Liver (tissue), 9 donors: Measurements from ENCODE around the gene SDSL. TPM values are rescaled to one million over a fixed set of nuclear protein-coding genes. Genes with fewer than 3 reads are reported as not detected.

Experiments used
- DNase-seq: peaks from one replicate; pipeline ENCODE4 v3.0.0-alpha.2; 2017; ENCODE audit warnings: low spot score
- H3K27ac ChIP-seq, 2 donors: one replicate each; pipeline ENCODE4 v1.7.0; 2013; ENCODE audit warnings: inconsistent platforms in 2 of 2, low read length in 2 of 2, control low read depth in 1 of 2, low read depth in 1 of 2, mild to moderate bottlenecking in 1 of 2
- H3K27me3 ChIP-seq, 4 donors: one replicate each; pipeline versions ENCODE4 v1.6.1 to v1.7.0; 2013; ENCODE audit warnings: low read length in 3 of 4, inconsistent platforms in 1 of 4, mild to moderate bottlenecking in 1 of 4, moderate library complexity in 1 of 4; ENCODE audit not compliant: control insufficient read depth in 4 of 4, insufficient read depth in 4 of 4
- H3K36me3 ChIP-seq, 4 donors: one replicate each; pipeline versions ENCODE4 v1.6.1 to v1.7.0; 2013; ENCODE audit warnings: low read length in 3 of 4, mild to moderate bottlenecking in 3 of 4, low read depth in 1 of 4, moderate library complexity in 1 of 4; ENCODE audit not compliant: control insufficient read depth in 4 of 4, insufficient read depth in 3 of 4
- H3K4me1 ChIP-seq, 4 donors: one replicate each; pipeline versions ENCODE4 v1.6.1 to v1.7.0; 2013; ENCODE audit warnings: low read length in 3 of 4, mild to moderate bottlenecking in 3 of 4, moderate library complexity in 1 of 4; ENCODE audit not compliant: control insufficient read depth in 4 of 4, insufficient read depth in 4 of 4
- H3K4me3 ChIP-seq, 3 donors: one replicate each; pipeline versions ENCODE4 v1.6.1 to v1.7.0; 2013; ENCODE audit warnings: low read length in 3 of 3, control low read depth in 1 of 3, low read depth in 1 of 3, mild to moderate bottlenecking in 1 of 3
- H3K9ac ChIP-seq, 2 donors: one replicate each; pipeline ENCODE4 v1.7.0; 2013; ENCODE audit warnings: low read length in 2 of 2, mild to moderate bottlenecking in 2 of 2, moderate library complexity in 2 of 2, control low read depth in 1 of 2, low read depth in 1 of 2
- H3K9me3 ChIP-seq, 4 donors: one replicate each; pipeline versions ENCODE4 v1.6.1 to v1.7.0; 2013; ENCODE audit warnings: low read length in 3 of 4; ENCODE audit not compliant: control insufficient read depth in 4 of 4
- FOXA1 ChIP-seq: IDR thresholded peaks from 2 replicates; pipeline ENCODE4 v1.6.1; 2016; ENCODE audit warnings: antibody characterized with exemption
- GABPA ChIP-seq, 2 donors: IDR thresholded peaks in 1 of 2; conservative IDR thresholded peaks in 1 of 2; 2 replicates each; pipeline ENCODE4 v1.6.1; 2016; ENCODE audit warnings: antibody characterized with exemption in 2 of 2, mild to moderate bottlenecking in 1 of 2, moderate library complexity in 1 of 2
- HNF4A ChIP-seq, 2 donors: conservative IDR thresholded peaks; 2 replicates each; pipeline ENCODE4 v1.6.1; 2016; ENCODE audit warnings: antibody characterized with exemption in 2 of 2, mild to moderate bottlenecking in 2 of 2
- HNF4G ChIP-seq: IDR thresholded peaks from 2 replicates; pipeline ENCODE4 v1.6.1; 2016; ENCODE audit warnings: antibody characterized with exemption
- JUND ChIP-seq, 2 donors: IDR thresholded peaks; 2 replicates each; pipeline ENCODE4 v1.6.1; 2016; ENCODE audit warnings: antibody characterized with exemption in 2 of 2
- NR2F2 ChIP-seq: IDR thresholded peaks from 2 replicates; pipeline ENCODE4 v1.6.1; 2016; ENCODE audit warnings: antibody characterized with exemption
- RAD21 ChIP-seq, 2 donors: IDR thresholded peaks; 2 replicates each; pipeline ENCODE4 v1.6.1; 2016; ENCODE audit warnings: antibody characterized with exemption in 2 of 2, mild to moderate bottlenecking in 2 of 2
- RXRA ChIP-seq, 2 donors: IDR thresholded peaks; 2 replicates each; pipeline ENCODE4 v1.6.1; 2017 to 2018; ENCODE audit warnings: antibody characterized with exemption in 2 of 2, mild to moderate bottlenecking in 1 of 2
- TAF1 ChIP-seq: conservative IDR thresholded peaks from 2 replicates; pipeline ENCODE4 v1.6.1; 2016; ENCODE audit warnings: antibody characterized with exemption, mild to moderate bottlenecking
- YY1 ChIP-seq: IDR thresholded peaks from 2 replicates; pipeline ENCODE4 v1.6.1; 2016; ENCODE audit warnings: antibody characterized with exemption, mild to moderate bottlenecking
- WGBS: extraction: QIAGEN DNeasy Blood & Tissue Kit; methylation state at CpG from one replicate; pipeline ENCODE4 v1.1.7; 2013; 5-methylcytosine and 5-hydroxymethylcytosine counted together
- polyA plus RNA-seq, 2 donors: library from polyadenylated mRNA; stranded (reverse) in 1 of 2; unstranded in 1 of 2; fragments of 200-250 nt in 1 of 2; fragments of >200 nt in 1 of 2; fragmentation: Nextera tagmentation in 1 of 2; extraction: Ambion mirVana in 1 of 2; gene quantifications; one replicate each; pipeline versions ENCODE4 v1.2.1 to v1.2.3, GENCODE V29; 2013 to 2015
- total RNA-seq, 2 donors: library from RNA; depleted of rRNA; stranded (reverse); fragments of >200 nt; gene quantifications; one replicate each; pipeline ENCODE4 v1.2.3, GENCODE V29; 2014
- TF ChIP-seq, protein P1 (sequence below): IDR thresholded peaks from 2 replicates; pipeline ENCODE4 v1.6.1; 2016; ENCODE audit warnings: antibody characterized with exemption
- TF ChIP-seq, protein P2 (sequence below): IDR thresholded peaks from 2 replicates; pipeline ENCODE4 v1.6.1; 2016; ENCODE audit warnings: antibody characterized with exemption
- TF ChIP-seq, protein P3 (sequence below): IDR thresholded peaks from 2 replicates; pipeline ENCODE4 v1.6.1; 2016; ENCODE audit warnings: antibody characterized with exemption
- TF ChIP-seq, protein P4 (sequence below): fragments of 150-350 bp; IDR thresholded peaks from 2 replicates; pipeline ENCODE4 v1.5.1; 2017; ENCODE audit warnings: improper control_type of control experiment, low read depth, low read length; ENCODE audit not compliant: missing input control
- TF ChIP-seq, protein P5 (sequence below): IDR thresholded peaks from 2 replicates; pipeline ENCODE4 v1.6.1; 2016; ENCODE audit warnings: antibody characterized with exemption, mild to moderate bottlenecking
- donor health status: healthy.
- donor health status: healthy.
- donor health status: healthy.
- donor health status: healthy.
- donor health status: healthy.

SDSL gene
- total and polyA plus RNA-seq, 4 donors: 22.4 to 93.1 (median 33.7) TPM

DNA sequence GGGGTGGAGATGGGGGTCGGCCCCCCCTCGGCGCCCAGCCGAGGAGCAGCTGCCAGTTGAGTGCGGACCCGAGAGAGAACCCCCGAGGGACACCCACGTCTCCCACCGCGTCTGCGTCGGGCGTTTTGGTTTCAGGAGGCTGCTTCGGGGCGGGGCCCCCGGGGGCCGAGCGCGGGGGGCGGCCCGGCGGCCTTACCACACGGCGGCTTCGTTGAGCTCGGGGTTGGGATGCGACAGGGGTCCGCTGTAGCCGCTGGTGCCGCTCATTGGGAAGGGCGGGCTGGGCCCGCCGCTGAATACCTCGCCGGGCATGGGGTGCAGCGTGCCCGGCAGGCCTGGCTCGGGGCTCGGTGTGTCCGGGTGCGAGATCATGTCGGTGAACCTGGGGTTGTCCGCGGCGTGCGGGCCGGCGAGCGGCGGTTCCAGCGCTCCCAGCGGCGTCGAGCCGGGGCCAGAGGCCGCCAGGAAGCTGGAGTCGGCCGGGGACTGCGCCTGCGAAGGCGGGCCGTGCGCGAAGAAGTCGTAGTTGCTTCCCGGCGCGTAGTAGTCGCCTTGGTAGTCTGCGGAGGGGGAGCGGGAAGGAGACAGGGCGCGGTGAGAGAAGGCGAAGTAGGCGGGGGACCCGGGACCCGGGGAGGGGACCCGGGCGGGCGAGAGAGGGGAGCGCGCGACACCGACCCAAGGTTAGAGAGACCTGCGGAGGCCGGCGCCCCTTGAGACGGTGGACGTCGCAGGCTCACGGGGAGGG, 41.0 kb downstream of the SDSL start:
- Histone ChIP-seq H3K36me3 (no peaks in the 10 kb centered on the region), H3K9me3 (no peaks in the 10 kb centered on the region), H3K4me3 (peak overlapping the region in 1 of 3 donors; percentile 15), H3K4me1 (peaks cover 15 to 46% (median 31%) of the 10 kb centered on the region in 4 donors), H3K9ac (no peak overlapping the region), H3K27ac (no peak overlapping the region), H3K27me3 (peaks cover 10 to 40% (median 23%) of the 10 kb centered on the region in 4 donors)
- 5% methylated on average over 91 of the region's 91 CpGs for WGBS
- TF ChIP-seq, protein P1, sequence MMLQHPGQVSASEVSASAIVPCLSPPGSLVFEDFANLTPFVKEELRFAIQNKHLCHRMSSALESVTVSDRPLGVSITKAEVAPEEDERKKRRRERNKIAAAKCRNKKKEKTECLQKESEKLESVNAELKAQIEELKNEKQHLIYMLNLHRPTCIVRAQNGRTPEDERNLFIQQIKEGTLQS: no peak
- no peak for TF ChIP-seq RAD21 (IDR thresholded peaks at IDR 0.05)
- TF ChIP-seq JUND (IDR thresholded peaks at IDR 0.05): no peak
- TF ChIP-seq, protein P2, sequence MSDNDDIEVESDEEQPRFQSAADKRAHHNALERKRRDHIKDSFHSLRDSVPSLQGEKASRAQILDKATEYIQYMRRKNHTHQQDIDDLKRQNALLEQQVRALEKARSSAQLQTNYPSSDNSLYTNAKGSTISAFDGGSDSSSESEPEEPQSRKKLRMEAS: no peak
- no peak for TF ChIP-seq FOXA1
- TF ChIP-seq NR2F2: no peak
- TF ChIP-seq GABPA (IDR thresholded peaks at IDR 0.05 in 1 of 2, conservative IDR thresholded peaks at IDR 0.05 in 1 of 2): no peak
- TF ChIP-seq, protein P3, sequence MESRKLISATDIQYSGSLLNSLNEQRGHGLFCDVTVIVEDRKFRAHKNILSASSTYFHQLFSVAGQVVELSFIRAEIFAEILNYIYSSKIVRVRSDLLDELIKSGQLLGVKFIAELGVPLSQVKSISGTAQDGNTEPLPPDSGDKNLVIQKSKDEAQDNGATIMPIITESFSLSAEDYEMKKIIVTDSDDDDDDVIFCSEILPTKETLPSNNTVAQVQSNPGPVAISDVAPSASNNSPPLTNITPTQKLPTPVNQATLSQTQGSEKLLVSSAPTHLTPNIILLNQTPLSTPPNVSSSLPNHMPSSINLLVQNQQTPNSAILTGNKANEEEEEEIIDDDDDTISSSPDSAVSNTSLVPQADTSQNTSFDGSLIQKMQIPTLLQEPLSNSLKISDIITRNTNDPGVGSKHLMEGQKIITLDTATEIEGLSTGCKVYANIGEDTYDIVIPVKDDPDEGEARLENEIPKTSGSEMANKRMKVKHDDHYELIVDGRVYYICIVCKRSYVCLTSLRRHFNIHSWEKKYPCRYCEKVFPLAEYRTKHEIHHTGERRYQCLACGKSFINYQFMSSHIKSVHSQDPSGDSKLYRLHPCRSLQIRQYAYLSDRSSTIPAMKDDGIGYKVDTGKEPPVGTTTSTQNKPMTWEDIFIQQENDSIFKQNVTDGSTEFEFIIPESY: no peak
- TF ChIP-seq, protein P4, sequence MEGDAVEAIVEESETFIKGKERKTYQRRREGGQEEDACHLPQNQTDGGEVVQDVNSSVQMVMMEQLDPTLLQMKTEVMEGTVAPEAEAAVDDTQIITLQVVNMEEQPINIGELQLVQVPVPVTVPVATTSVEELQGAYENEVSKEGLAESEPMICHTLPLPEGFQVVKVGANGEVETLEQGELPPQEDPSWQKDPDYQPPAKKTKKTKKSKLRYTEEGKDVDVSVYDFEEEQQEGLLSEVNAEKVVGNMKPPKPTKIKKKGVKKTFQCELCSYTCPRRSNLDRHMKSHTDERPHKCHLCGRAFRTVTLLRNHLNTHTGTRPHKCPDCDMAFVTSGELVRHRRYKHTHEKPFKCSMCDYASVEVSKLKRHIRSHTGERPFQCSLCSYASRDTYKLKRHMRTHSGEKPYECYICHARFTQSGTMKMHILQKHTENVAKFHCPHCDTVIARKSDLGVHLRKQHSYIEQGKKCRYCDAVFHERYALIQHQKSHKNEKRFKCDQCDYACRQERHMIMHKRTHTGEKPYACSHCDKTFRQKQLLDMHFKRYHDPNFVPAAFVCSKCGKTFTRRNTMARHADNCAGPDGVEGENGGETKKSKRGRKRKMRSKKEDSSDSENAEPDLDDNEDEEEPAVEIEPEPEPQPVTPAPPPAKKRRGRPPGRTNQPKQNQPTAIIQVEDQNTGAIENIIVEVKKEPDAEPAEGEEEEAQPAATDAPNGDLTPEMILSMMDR: no peak
- no peak for DNase-seq

DNA sequence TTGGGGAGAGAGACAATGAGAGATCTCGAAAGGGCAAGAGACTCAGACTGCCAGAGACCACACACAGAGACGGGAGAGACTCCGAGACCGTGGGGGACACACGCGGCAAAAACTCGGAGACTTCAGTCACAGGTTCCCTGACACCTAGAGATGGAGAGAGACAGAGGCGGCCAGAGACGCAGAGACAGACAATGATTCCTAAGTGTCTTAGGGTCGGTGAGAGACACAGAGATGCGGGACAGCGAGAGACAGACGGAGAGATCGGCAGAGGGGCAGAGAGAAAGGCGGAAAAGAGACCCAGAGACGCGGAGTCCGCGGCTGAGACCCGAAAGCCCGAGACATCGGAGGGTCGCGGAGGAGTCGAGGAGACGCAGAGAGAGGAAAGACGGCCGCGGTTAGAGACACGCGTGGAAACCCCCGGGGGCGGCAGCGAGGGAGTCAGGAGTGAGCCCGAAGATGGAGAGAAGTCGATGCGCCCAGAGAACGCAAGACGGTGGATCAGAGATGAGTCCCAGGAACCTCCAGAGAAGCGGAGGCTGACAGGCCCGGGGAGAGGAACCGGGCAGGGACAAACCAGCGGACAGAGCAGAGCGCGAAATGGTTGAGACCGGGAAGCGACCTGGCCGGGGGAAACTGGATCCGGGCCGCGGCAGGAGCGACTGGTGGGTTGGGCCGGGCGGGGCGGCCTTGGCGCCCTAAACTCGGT, 41.7 kb downstream of the SDSL start:
- H3K4me3 ChIP-seq: no peak overlapping the region
- H3K27ac ChIP-seq: no peak overlapping the region
- no peak for DNase-seq
- no peak overlapping the region for H3K9ac ChIP-seq
- peaks cover 14 to 42% (median 22%) of the 10 kb centered on the region in 4 donors for H3K27me3 ChIP-seq
- 4% methylated on average over 57 of the region's 57 CpGs for WGBS
- no peaks in the 10 kb centered on the region for H3K36me3 ChIP-seq
- H3K4me1 ChIP-seq: peaks cover 16 to 48% (median 31%) of the 10 kb centered on the region in 4 donors
- H3K9me3 ChIP-seq: no peaks in the 10 kb centered on the region
- TF ChIP-seq, protein P1: no peak
- no peak for TF ChIP-seq RAD21 (IDR thresholded peaks at IDR 0.05)
- no peak for TF ChIP-seq HNF4G
- no peak for TF ChIP-seq RXRA (IDR thresholded peaks at IDR 0.05)
- TF ChIP-seq HNF4A (conservative IDR thresholded peaks at IDR 0.05): no peak
- TF ChIP-seq, protein P2: no peak
- no peak for TF ChIP-seq JUND (IDR thresholded peaks at IDR 0.05)
- no peak for TF ChIP-seq TAF1
- TF ChIP-seq, protein P4: no peak
- TF ChIP-seq, protein P5, sequence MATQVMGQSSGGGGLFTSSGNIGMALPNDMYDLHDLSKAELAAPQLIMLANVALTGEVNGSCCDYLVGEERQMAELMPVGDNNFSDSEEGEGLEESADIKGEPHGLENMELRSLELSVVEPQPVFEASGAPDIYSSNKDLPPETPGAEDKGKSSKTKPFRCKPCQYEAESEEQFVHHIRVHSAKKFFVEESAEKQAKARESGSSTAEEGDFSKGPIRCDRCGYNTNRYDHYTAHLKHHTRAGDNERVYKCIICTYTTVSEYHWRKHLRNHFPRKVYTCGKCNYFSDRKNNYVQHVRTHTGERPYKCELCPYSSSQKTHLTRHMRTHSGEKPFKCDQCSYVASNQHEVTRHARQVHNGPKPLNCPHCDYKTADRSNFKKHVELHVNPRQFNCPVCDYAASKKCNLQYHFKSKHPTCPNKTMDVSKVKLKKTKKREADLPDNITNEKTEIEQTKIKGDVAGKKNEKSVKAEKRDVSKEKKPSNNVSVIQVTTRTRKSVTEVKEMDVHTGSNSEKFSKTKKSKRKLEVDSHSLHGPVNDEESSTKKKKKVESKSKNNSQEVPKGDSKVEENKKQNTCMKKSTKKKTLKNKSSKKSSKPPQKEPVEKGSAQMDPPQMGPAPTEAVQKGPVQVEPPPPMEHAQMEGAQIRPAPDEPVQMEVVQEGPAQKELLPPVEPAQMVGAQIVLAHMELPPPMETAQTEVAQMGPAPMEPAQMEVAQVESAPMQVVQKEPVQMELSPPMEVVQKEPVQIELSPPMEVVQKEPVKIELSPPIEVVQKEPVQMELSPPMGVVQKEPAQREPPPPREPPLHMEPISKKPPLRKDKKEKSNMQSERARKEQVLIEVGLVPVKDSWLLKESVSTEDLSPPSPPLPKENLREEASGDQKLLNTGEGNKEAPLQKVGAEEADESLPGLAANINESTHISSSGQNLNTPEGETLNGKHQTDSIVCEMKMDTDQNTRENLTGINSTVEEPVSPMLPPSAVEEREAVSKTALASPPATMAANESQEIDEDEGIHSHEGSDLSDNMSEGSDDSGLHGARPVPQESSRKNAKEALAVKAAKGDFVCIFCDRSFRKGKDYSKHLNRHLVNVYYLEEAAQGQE: no peak
- TF ChIP-seq YY1: no peak
- no peak for TF ChIP-seq FOXA1
